Astrocyte (in vitro differentiated cells and primary cell): Measurements from ENCODE around the gene RNF152. TPM values are rescaled to one million over a fixed set of nuclear protein-coding genes. Genes with fewer than 3 reads are reported as not detected.
A peak's percentile ranks its signal among the peaks of the same experiment; 100 is the strongest.
"Not testable (repeated sequence)": the region's sequence is repeated elsewhere in the genome, so short reads cannot be mapped to it uniquely, and the experiment has no call there.

ENCODE experiments used
- DNase-seq: peaks from one replicate; pipeline ENCODE4 v3.0.0-alpha.2; 2010; ENCODE audit warnings: low read depth
- FAIRE-seq: peaks from 2 replicates; lab custom pipeline; 2011; peaks lifted over from hg19 to GRCh38; lab: Jason Lieb, UNC
- H2AFZ ChIP-seq: 2 replicates; pipeline ENCODE4 v1.6.0; 2012; ENCODE audit warnings: low read depth, low read length, inconsistent platforms
- H3K27ac ChIP-seq: 2 replicates; pipeline ENCODE4 v1.5.1; 2011; ENCODE audit warnings: low read depth, low read length, inconsistent platforms
- H3K27me3 ChIP-seq: 2 replicates; pipeline ENCODE4 v1.6.0; 2011; ENCODE audit warnings: low read length, inconsistent platforms; ENCODE audit not compliant: insufficient read depth
- H3K36me3 ChIP-seq: 2 replicates; pipeline ENCODE4 v1.5.1; 2011; ENCODE audit warnings: low read length, inconsistent platforms; ENCODE audit not compliant: insufficient read depth
- H3K4me1 ChIP-seq: 2 replicates; pipeline ENCODE4 v1.5.1; 2011; ENCODE audit warnings: low read length, inconsistent platforms; ENCODE audit not compliant: insufficient read depth
- H3K4me2 ChIP-seq: 2 replicates; pipeline ENCODE4 v1.6.0; 2012; ENCODE audit warnings: low read length, inconsistent platforms
- H3K4me3 ChIP-seq: 2 replicates; pipeline ENCODE4 v1.5.1; 2011; ENCODE audit warnings: low read depth, mild to moderate bottlenecking, low read length, inconsistent platforms; ENCODE audit not compliant: insufficient read depth
- H3K79me2 ChIP-seq: 2 replicates; pipeline ENCODE4 v1.6.0; 2012; ENCODE audit warnings: mild to moderate bottlenecking, low read length, inconsistent platforms; ENCODE audit not compliant: insufficient read depth
- H3K9ac ChIP-seq: 2 replicates; pipeline ENCODE4 v1.6.0; 2012; ENCODE audit warnings: mild to moderate bottlenecking, low read length, inconsistent platforms
- H3K9me3 ChIP-seq: 2 replicates; pipeline ENCODE4 v1.5.1; 2012; ENCODE audit warnings: low read depth, mild to moderate bottlenecking, low read length, inconsistent platforms; ENCODE audit not compliant: insufficient read depth
- H4K20me1 ChIP-seq: 2 replicates; pipeline ENCODE4 v1.6.0; 2012; ENCODE audit warnings: low read length, inconsistent platforms; ENCODE audit not compliant: insufficient read depth
- H3K27ac Mint-ChIP-seq: one replicate; pipeline ENCODE4 v1.8.0; 2021; ENCODE audit warnings: mild to moderate bottlenecking, mixed read lengths; ENCODE audit not compliant: unreplicated experiment
- H3K27me3 Mint-ChIP-seq: one replicate; pipeline ENCODE4 v1.8.0; 2021; ENCODE audit warnings: low read depth, mixed read lengths; ENCODE audit not compliant: unreplicated experiment
- H3K36me3 Mint-ChIP-seq: one replicate; pipeline ENCODE4 v1.8.0; 2021; ENCODE audit warnings: low read depth, mixed read lengths; ENCODE audit not compliant: unreplicated experiment
- H3K4me1 Mint-ChIP-seq: one replicate; pipeline ENCODE4 v1.8.0; 2021; ENCODE audit warnings: low read depth, mixed read lengths; ENCODE audit not compliant: unreplicated experiment
- H3K4me3 Mint-ChIP-seq: one replicate; pipeline ENCODE4 v1.8.0; 2021; ENCODE audit warnings: mild to moderate bottlenecking, moderate library complexity, mixed read lengths; ENCODE audit not compliant: unreplicated experiment
- H3K9me3 Mint-ChIP-seq: one replicate; pipeline ENCODE4 v1.8.0; 2021; ENCODE audit warnings: mild to moderate bottlenecking, mixed read lengths; ENCODE audit not compliant: unreplicated experiment
- CTCF ChIP-seq: IDR thresholded peaks from 2 replicates; pipeline ENCODE4 v1.5.1; 2011; ENCODE audit warnings: low read depth, mild to moderate bottlenecking, inconsistent platforms, low read length, moderate library complexity; ENCODE audit not compliant: insufficient read depth
- EZH2 ChIP-seq: IDR thresholded peaks from 2 replicates; pipeline ENCODE4 v1.6.1; 2012; ENCODE audit warnings: mild to moderate bottlenecking, low read length, inconsistent platforms; ENCODE audit not compliant: insufficient read depth
- total RNA-seq: library from RNA; stranded (reverse); gene quantifications from 2 replicates; pipeline ENCODE4 v1.2.1, GENCODE V29; 2021

RNF152 gene
- total RNA-seq, 1 donor from 2014 or later: 68.7 TPM

- no peak overlapping the region for H3K9ac ChIP-seq
- H3K36me3 Mint-ChIP-seq: no peaks in the 10 kb centered on the region
- no peaks in the 10 kb centered on the region for H3K27me3 Mint-ChIP-seq
- H3K9me3 Mint-ChIP-seq: peaks cover 5% of the 10 kb centered on the region
- no peaks in the 10 kb centered on the region for H4K20me1 ChIP-seq
- no peak overlapping the region for H3K27ac Mint-ChIP-seq
- H3K79me2 ChIP-seq: no peaks in the 10 kb centered on the region
- no peak overlapping the region for H3K4me3 Mint-ChIP-seq
- no peaks in the 10 kb centered on the region for H3K36me3 ChIP-seq
- H3K4me1 Mint-ChIP-seq: no peaks in the 10 kb centered on the region
- no peaks in the 10 kb centered on the region for H3K27me3 ChIP-seq
- no peak for TF ChIP-seq CTCF
- no peak for TF ChIP-seq EZH2
- FAIRE-seq (no peak), DNase-seq (no peak)
- H3K4me3 ChIP-seq: no peak overlapping the region
- no peak overlapping the region for H3K4me2 ChIP-seq
- no peaks in the 10 kb centered on the region for H3K9me3 ChIP-seq
- H3K4me1 ChIP-seq: no peaks in the 10 kb centered on the region
- H3K27ac ChIP-seq: no peak overlapping the region
- H2AFZ ChIP-seq: no peak overlapping the region
These were observed 101.8 kb downstream of the RNF152 start for GRCh38 chr18:61791031-61791430.

- H3K4me1 ChIP-seq, H3K9me3 ChIP-seq, H3K36me3 ChIP-seq, H3K79me2 ChIP-seq, H3K36me3 Mint-ChIP-seq, H3K9ac ChIP-seq, FAIRE-seq, H3K27me3 Mint-ChIP-seq, H3K9me3 Mint-ChIP-seq, H4K20me1 ChIP-seq, H3K4me3 Mint-ChIP-seq, H3K27ac Mint-ChIP-seq, DNase-seq, H2AFZ ChIP-seq, H3K27me3 ChIP-seq, H3K4me3 ChIP-seq, H3K27ac ChIP-seq, H3K4me1 Mint-ChIP-seq, H3K4me2 ChIP-seq: not testable (repeated sequence)
These were observed 105.7 kb downstream of the RNF152 start for GRCh38 chr18:61787011-61787670.

DNA sequence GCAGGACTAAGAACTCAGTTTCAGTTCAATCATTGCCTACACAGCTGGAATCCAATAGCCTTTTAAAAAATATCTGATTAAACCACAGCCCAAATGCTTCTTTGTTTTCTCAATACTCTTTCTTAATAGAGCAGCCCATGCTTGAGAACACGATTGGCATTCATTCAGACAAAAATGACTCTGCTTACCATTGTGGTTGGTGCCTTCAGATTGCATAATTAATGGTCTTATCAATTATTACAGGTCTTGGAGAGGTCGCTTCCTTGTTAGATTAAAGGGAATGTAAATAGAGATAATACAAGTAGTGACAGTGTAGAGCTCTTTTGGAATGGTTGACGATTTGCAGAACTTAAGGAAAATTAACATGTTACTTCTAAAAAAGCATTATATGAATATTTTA is 107.2 kb downstream of the RNF152 start:
- no peak overlapping the region for H3K4me3 ChIP-seq
- Mint-ChIP-seq H3K4me3 (no peak overlapping the region), H3K4me1 (no peaks in the 10 kb centered on the region), H3K36me3 (peaks cover 7% of the 10 kb centered on the region), H3K9me3 (peaks cover 12% of the 10 kb centered on the region), H3K27me3 (no peaks in the 10 kb centered on the region), H3K27ac (no peak overlapping the region)
- H3K9ac ChIP-seq: no peak overlapping the region
- H3K9me3 ChIP-seq: no peaks in the 10 kb centered on the region
- H3K27ac ChIP-seq: no peak overlapping the region
- H3K4me1 ChIP-seq: no peaks in the 10 kb centered on the region
- H4K20me1 ChIP-seq: no peaks in the 10 kb centered on the region
- no peaks in the 10 kb centered on the region for H3K79me2 ChIP-seq
- no peak for FAIRE-seq
- DNase-seq: peak; percentile 52
- TF ChIP-seq EZH2 (no peak), CTCF (no peak)
- H3K36me3 ChIP-seq: no peaks in the 10 kb centered on the region
- no peaks in the 10 kb centered on the region for H3K27me3 ChIP-seq
- no peak overlapping the region for H2AFZ ChIP-seq
- no peak overlapping the region for H3K4me2 ChIP-seq
